Mesenchymal stem cell (in vitro differentiated cells and primary cell): ENCODE results near the gene DYNC1I1.

Experiments
- DNase-seq: peaks from one replicate; pipeline ENCODE4 v3.0.0-alpha.2; 2013
- H2AFZ ChIP-seq: one replicate; pipeline ENCODE4 v1.6.1; 2013; ENCODE audit warnings: low read depth, mild to moderate bottlenecking, control low read depth, inconsistent platforms, low read length, moderate library complexity
- H2AK5ac ChIP-seq: 2 replicates; pipeline ENCODE4 v1.6.1; 2013; ENCODE audit warnings: low read length, moderate library complexity, mild to moderate bottlenecking, inconsistent platforms; ENCODE audit not compliant: severe bottlenecking
- H2BK120ac ChIP-seq: one replicate; pipeline ENCODE4 v1.6.1; 2013; ENCODE audit warnings: low read depth, mild to moderate bottlenecking, inconsistent platforms, low read length, moderate library complexity
- H2BK12ac ChIP-seq, 2 experiments: one replicate each; pipeline ENCODE4 v1.6.1; 2013; ENCODE audit warnings: inconsistent platforms in 2 of 2, low read length in 2 of 2, mild to moderate bottlenecking in 2 of 2, moderate library complexity in 2 of 2, control low read depth in 1 of 2
- H2BK15ac ChIP-seq: one replicate; pipeline ENCODE4 v1.6.1; 2013; ENCODE audit warnings: mild to moderate bottlenecking, low read depth, inconsistent platforms; ENCODE audit not compliant: poor library complexity, severe bottlenecking
- H2BK5ac ChIP-seq: 2 replicates; pipeline ENCODE4 v1.6.1; 2013; ENCODE audit warnings: low read depth, mild to moderate bottlenecking, low read length, control low read depth, inconsistent platforms; ENCODE audit not compliant: poor library complexity, severe bottlenecking
- H3K14ac ChIP-seq, 2 experiments: one replicate each; pipeline ENCODE4 v1.6.1; 2013; ENCODE audit warnings: inconsistent platforms in 2 of 2, low read length in 2 of 2, control low read depth in 1 of 2, mild to moderate bottlenecking in 1 of 2, moderate library complexity in 1 of 2
- H3K18ac ChIP-seq, 2 experiments: one replicate each; pipeline ENCODE4 v1.6.1; 2013; ENCODE audit warnings: inconsistent platforms in 2 of 2, low read length in 2 of 2, control low read depth in 1 of 2, low read depth in 1 of 2, mild to moderate bottlenecking in 1 of 2
- H3K23ac ChIP-seq, 2 experiments: one replicate each; pipeline ENCODE4 v1.6.1; 2013; ENCODE audit warnings: inconsistent platforms in 2 of 2, low read length in 2 of 2, mild to moderate bottlenecking in 2 of 2, moderate library complexity in 2 of 2, control low read depth in 1 of 2
- H3K27ac ChIP-seq: 2 replicates; pipeline ENCODE4 v1.5.1; 2013; ENCODE audit warnings: mild to moderate bottlenecking, moderate library complexity, low read length, control low read depth, inconsistent platforms; ENCODE audit not compliant: poor library complexity, severe bottlenecking
- H3K27me3 ChIP-seq, 2 experiments: 2 replicates each; pipeline versions ENCODE4 v1.6.1 to v1.7.0; 2013; ENCODE audit warnings: low read length in 2 of 2, mild to moderate bottlenecking in 2 of 2, moderate library complexity in 2 of 2, control low read depth in 1 of 2, inconsistent platforms in 1 of 2; ENCODE audit not compliant: control insufficient read depth in 1 of 2, insufficient read depth in 1 of 2
- H3K36me3 ChIP-seq, 2 experiments: 2 replicates each; pipeline versions ENCODE4 v1.6.1 to v1.7.0; 2013; ENCODE audit warnings: low read length in 2 of 2, control low read depth in 1 of 2, inconsistent platforms in 1 of 2, low read depth in 1 of 2, mild to moderate bottlenecking in 1 of 2; ENCODE audit not compliant: insufficient read depth in 2 of 2, control insufficient read depth in 1 of 2
- H3K4ac ChIP-seq, 2 experiments: one replicate each; pipeline ENCODE4 v1.6.1; 2013; ENCODE audit warnings: inconsistent platforms in 2 of 2, low read length in 2 of 2, mild to moderate bottlenecking in 2 of 2, moderate library complexity in 2 of 2, control low read depth in 1 of 2, low read depth in 1 of 2
- H3K4me1 ChIP-seq: 2 replicates; pipeline ENCODE4 v1.6.1; 2013; ENCODE audit warnings: low read depth, low read length, control low read depth; ENCODE audit not compliant: control insufficient read depth, insufficient read depth
- H3K4me2 ChIP-seq: 2 replicates; pipeline ENCODE4 v1.6.1; 2013; ENCODE audit warnings: low read length, mild to moderate bottlenecking, inconsistent platforms; ENCODE audit not compliant: poor library complexity, severe bottlenecking
- H3K4me3 ChIP-seq, 2 experiments: 2 replicates each; pipeline versions ENCODE4 v1.5.1 to v1.7.0; 2013; ENCODE audit warnings: low read length in 2 of 2, mild to moderate bottlenecking in 2 of 2, control low read depth in 1 of 2, low read depth in 1 of 2; ENCODE audit not compliant: insufficient read depth in 1 of 2
- H3K79me1 ChIP-seq: replicated peaks from 2 replicates; pipeline ENCODE4 v1.6.1; 2013; ENCODE audit warnings: mild to moderate bottlenecking, control low read depth, low read length, inconsistent platforms; ENCODE audit not compliant: poor library complexity, severe bottlenecking
- H3K9ac ChIP-seq: 2 replicates; pipeline ENCODE4 v1.7.0; 2013; ENCODE audit warnings: mild to moderate bottlenecking, low read length, moderate library complexity
- H3K9me3 ChIP-seq: 2 replicates; pipeline ENCODE4 v1.7.0; 2013; ENCODE audit warnings: mild to moderate bottlenecking, low read length; ENCODE audit not compliant: control insufficient read depth
- H4K8ac ChIP-seq: one replicate; pipeline ENCODE4 v1.6.1; 2013; ENCODE audit warnings: inconsistent platforms, mild to moderate bottlenecking, low read length, moderate library complexity
- H4K91ac ChIP-seq: one replicate; pipeline ENCODE4 v1.6.1; 2013; ENCODE audit warnings: mild to moderate bottlenecking, low read length, inconsistent platforms
- WGBS: methylation state at CpG from one replicate; pipeline ENCODE4 v1.1.7; 2013; ENCODE audit warnings: mixed read lengths; 5-methylcytosine and 5-hydroxymethylcytosine counted together

The DYNC1I1 gene

DNA sequence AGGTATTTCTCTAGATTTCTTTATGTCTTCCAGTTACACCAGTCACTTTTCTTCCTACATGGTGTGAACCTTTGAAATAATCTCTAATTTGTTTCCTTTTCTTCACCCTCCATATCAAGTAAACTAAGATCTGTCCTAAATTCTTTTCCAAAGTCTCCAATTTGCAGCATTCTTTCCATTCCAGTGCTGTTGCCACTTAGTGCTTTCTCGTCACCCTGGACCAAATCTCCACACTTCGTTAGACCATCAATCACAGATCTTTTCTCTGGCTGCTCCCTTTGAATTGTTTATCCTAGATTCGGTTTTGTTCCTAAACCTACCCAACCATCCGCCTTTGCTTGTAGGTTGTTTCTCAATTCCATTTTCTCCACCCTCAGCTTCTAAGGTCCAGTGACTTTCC lies 74.7 kb downstream of the DYNC1I1 start:
- Histone ChIP-seq H2BK12ac (no peak overlapping the region), H3K4ac (no peak overlapping the region), H3K27me3 (no peaks in the 10 kb centered on the region), H3K36me3 (no peaks in the 10 kb centered on the region), H2AFZ (peak overlapping the region; percentile 14), H3K18ac (no peak overlapping the region), H2BK5ac (no peak overlapping the region), H3K9me3 (no peaks in the 10 kb centered on the region), H3K4me2 (no peak overlapping the region), H2AK5ac (no peak overlapping the region), H3K23ac (no peak overlapping the region), H2BK15ac (no peak overlapping the region), H2BK120ac (no peak overlapping the region), H4K8ac (no peak overlapping the region), H4K91ac (no peak overlapping the region), H3K4me1 (no peaks in the 10 kb centered on the region), H3K14ac (no peak overlapping the region), H3K27ac (no peak overlapping the region), H3K4me3 (no peak overlapping the region), H3K79me1 (no peaks in the 10 kb centered on the region), H3K9ac (no peak overlapping the region)
- no peak for DNase-seq
- WGBS, result 21% methylated on average over 4 of the region's 4 CpGs

DNA sequence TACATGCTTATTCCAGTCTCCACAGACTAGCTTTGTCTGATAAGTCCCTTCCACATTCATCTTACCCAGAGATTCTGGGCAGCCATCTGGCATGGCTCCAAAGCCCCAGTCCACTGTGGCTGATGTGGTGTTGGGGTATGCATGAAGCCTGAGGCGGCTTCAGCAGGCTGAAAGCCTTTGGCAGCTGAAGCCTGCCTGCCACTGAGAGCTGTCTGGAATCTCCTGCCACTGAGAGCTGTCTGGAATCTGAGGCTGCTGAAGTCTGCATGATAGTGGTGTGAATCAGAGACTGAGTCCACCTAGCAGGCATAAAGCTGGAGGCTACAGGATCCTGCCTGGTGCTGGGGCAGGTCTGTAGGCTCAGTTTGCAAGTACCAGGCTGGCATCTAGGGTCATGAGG lies 87.1 kb downstream of the DYNC1I1 start:
- no peak overlapping the region for H2BK15ac ChIP-seq
- 21% methylated on average over 1 of the region's 1 CpG for WGBS
- no peak overlapping the region for H4K8ac ChIP-seq

DNA sequence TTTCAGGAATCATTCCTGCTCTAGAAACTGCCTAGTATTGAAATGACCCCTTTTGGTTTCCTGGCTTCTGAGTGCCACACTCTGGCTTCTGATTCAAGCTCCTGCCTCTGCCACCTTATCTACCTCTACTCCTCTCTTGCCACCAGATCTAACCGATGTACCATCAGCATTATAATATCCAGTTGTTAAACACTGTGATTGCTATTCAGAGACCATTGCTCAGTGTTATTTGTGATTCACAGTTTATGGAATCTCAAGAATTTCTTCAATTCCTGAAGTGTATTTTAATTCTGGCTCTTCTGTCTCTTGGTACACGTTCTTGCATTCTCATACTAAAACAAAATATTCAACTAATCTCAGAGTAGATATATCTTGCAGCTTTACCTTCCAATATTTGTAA lies 88.7 kb downstream of the DYNC1I1 start:
- Histone ChIP-seq H3K9ac (no peak overlapping the region), H2BK15ac (no peak overlapping the region), H3K18ac (no peak overlapping the region), H2BK12ac (no peak overlapping the region), H2AK5ac (no peak overlapping the region), H3K4ac (no peak overlapping the region), H4K8ac (no peak overlapping the region), H3K14ac (no peak overlapping the region), H3K4me2 (no peak overlapping the region), H3K9me3 (no peaks in the 10 kb centered on the region), H3K23ac (no peak overlapping the region), H2BK5ac (no peak overlapping the region), H3K27me3 (no peaks in the 10 kb centered on the region), H4K91ac (no peak overlapping the region), H3K4me1 (peaks cover 6% of the 10 kb centered on the region), H2AFZ (no peak overlapping the region), H3K27ac (no peak overlapping the region), H3K36me3 (no peaks in the 10 kb centered on the region), H3K4me3 (no peak overlapping the region), H3K79me1 (no peaks in the 10 kb centered on the region), H2BK120ac (no peak overlapping the region)
- no CpG with 5 or more reads among the region's 2 CpGs for WGBS
- DNase-seq, result no peak

More for the DNA sequence above, 87.1 kb downstream of the DYNC1I1 start:
- Histone ChIP-seq H3K9me3 (no peaks in the 10 kb centered on the region), H3K18ac (no peak overlapping the region), H3K4me3 (no peak overlapping the region), H3K23ac (no peak overlapping the region), H3K27me3 (no peaks in the 10 kb centered on the region), H3K4me2 (no peak overlapping the region), H3K14ac (no peak overlapping the region), H2BK120ac (no peak overlapping the region), H4K91ac (no peak overlapping the region), H3K79me1 (no peaks in the 10 kb centered on the region), H2AK5ac (no peak overlapping the region), H3K27ac (peak overlapping the region; percentile 75), H2AFZ (peak overlapping the region; percentile 58), H3K4ac (no peak overlapping the region), H3K36me3 (no peaks in the 10 kb centered on the region), H2BK5ac (no peak overlapping the region), H3K9ac (no peak overlapping the region), H2BK12ac (no peak overlapping the region), H3K4me1 (peaks cover 4% of the 10 kb centered on the region)
- DNase-seq, result peak; percentile 70

DNA sequence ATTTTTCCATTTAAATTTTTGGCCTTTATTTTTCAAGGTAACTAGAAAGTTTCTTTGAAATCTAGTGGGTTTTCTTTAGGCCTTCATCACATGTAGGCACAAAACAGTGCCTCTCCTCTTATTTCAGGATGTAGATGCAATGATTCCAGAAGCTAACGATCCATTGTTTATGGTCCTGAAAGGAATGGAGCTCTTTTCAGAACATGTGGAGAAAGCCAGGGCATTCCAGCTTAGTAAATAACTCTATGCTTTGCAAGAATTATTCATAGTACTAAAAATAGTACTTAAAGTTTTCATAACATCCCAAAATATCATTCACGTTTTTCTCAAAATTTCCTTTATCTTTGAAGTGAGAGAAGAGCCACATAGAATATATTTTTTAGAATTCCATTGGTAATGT lies 91.3 kb downstream of the DYNC1I1 start:
- no peaks in the 10 kb centered on the region for H3K36me3 ChIP-seq
- H2BK120ac ChIP-seq, result no peak overlapping the region
- H2BK5ac ChIP-seq, result no peak overlapping the region
- H3K9ac ChIP-seq, result no peak overlapping the region
- no peak overlapping the region for H3K4me2 ChIP-seq
- no peak overlapping the region for H2AK5ac ChIP-seq
- H3K4ac ChIP-seq, result no peak overlapping the region
- H3K27ac ChIP-seq, result no peak overlapping the region
- H4K91ac ChIP-seq, result no peak overlapping the region
- H3K79me1 ChIP-seq, result no peaks in the 10 kb centered on the region
- 40% methylated on average over 1 of the region's 2 CpGs for WGBS
- no peaks in the 10 kb centered on the region for H3K27me3 ChIP-seq
- no peak overlapping the region for H2AFZ ChIP-seq
- H3K23ac ChIP-seq, result no peak overlapping the region
- H3K14ac ChIP-seq, result no peak overlapping the region
- peaks cover 6% of the 10 kb centered on the region for H3K4me1 ChIP-seq
- no peak overlapping the region for H3K4me3 ChIP-seq
- H3K9me3 ChIP-seq, result no peaks in the 10 kb centered on the region
- DNase-seq, result no peak
- no peak overlapping the region for H4K8ac ChIP-seq
- no peak overlapping the region for H3K18ac ChIP-seq
- no peak overlapping the region for H2BK12ac ChIP-seq
- no peak overlapping the region for H2BK15ac ChIP-seq
